PC-9 (cell line): ENCODE results near the gene ADGRG4.

Source experiments
- EZH2 ChIP-seq: fragments of 200-600 bp; sonication (generic); IDR thresholded peaks from 2 replicates; pipeline ENCODE4 v1.8.0; 2017; ENCODE audit warnings: antibody characterized with exemption, low read depth
- TF ChIP-seq, protein P1 (sequence below): fragments of 200-600 bp; sonication (generic); conservative IDR thresholded peaks from 2 replicates; pipeline ENCODE4 v1.6.1; 2017; ENCODE audit warnings: mixed run types, antibody characterized with exemption, mild to moderate bottlenecking, moderate library complexity

DNA sequence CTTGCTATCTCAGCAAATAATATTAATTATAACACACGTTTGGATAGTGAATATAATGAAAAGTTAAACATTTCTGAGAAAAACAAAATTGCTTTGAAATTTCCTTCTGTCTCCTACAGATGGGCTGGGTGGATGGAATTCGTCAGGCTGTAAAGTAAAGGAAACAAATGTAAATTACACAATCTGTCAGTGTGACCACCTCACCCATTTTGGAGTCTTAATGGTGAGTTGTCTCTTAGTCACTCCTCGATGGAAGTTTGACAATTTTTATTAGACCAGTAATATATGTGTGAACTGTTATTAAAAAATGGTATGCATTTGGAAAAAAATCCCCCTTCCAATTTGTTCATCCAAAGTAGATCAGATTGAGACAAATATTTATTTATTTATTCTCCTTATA, 94.5 kb downstream of the ADGRG4 start:
- TF ChIP-seq, protein P1, sequence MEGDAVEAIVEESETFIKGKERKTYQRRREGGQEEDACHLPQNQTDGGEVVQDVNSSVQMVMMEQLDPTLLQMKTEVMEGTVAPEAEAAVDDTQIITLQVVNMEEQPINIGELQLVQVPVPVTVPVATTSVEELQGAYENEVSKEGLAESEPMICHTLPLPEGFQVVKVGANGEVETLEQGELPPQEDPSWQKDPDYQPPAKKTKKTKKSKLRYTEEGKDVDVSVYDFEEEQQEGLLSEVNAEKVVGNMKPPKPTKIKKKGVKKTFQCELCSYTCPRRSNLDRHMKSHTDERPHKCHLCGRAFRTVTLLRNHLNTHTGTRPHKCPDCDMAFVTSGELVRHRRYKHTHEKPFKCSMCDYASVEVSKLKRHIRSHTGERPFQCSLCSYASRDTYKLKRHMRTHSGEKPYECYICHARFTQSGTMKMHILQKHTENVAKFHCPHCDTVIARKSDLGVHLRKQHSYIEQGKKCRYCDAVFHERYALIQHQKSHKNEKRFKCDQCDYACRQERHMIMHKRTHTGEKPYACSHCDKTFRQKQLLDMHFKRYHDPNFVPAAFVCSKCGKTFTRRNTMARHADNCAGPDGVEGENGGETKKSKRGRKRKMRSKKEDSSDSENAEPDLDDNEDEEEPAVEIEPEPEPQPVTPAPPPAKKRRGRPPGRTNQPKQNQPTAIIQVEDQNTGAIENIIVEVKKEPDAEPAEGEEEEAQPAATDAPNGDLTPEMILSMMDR, result no peak
- TF ChIP-seq EZH2, result no peak
